ENCODE results near the gene NEO1.
A peak's percentile ranks its signal among the peaks of the same experiment; 100 is the strongest.

Gene NEO1

DNA sequence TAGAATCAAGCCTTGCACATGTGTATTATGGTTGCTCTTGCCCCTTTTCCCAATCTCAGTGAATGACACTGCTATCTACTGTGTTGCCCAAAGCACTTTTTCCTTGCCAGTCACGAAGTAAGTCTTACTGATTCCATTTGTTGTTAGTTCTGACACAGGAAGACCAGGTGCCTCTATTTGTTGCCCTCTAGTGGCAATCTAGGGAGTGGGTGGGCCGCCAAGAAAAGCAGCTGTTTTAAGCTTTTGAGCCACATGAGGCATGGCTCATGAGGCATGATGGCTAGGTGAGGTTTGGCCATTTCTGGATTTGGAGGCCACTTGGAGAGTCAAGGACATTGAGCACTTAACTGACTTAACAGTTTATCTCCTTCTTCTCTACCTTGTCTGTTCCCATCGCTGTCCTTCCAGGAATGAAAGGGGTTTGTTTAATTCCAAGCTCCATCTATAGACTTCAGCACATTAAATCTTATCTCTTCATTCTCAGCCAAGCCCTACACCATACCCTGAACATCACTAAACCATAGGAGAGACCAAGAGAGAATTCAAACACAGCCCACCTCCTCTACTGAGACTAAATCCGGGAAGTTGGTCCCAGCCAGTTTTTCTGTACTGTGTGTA lies 213.4 kb downstream of the NEO1 start:
- TF ChIP-seq, protein P1, sequence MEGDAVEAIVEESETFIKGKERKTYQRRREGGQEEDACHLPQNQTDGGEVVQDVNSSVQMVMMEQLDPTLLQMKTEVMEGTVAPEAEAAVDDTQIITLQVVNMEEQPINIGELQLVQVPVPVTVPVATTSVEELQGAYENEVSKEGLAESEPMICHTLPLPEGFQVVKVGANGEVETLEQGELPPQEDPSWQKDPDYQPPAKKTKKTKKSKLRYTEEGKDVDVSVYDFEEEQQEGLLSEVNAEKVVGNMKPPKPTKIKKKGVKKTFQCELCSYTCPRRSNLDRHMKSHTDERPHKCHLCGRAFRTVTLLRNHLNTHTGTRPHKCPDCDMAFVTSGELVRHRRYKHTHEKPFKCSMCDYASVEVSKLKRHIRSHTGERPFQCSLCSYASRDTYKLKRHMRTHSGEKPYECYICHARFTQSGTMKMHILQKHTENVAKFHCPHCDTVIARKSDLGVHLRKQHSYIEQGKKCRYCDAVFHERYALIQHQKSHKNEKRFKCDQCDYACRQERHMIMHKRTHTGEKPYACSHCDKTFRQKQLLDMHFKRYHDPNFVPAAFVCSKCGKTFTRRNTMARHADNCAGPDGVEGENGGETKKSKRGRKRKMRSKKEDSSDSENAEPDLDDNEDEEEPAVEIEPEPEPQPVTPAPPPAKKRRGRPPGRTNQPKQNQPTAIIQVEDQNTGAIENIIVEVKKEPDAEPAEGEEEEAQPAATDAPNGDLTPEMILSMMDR (IDR thresholded peaks at IDR 0.05; ENCODE audit: control insufficient read depth, extremely low read depth, insufficient read depth): peak; percentile 77
- H3K4me3 ChIP-seq (ENCODE audit: low read depth, low read length): no peak overlapping the region
- peak; percentile 18 for DNase-seq (ENCODE audit: low read depth)

DNA sequence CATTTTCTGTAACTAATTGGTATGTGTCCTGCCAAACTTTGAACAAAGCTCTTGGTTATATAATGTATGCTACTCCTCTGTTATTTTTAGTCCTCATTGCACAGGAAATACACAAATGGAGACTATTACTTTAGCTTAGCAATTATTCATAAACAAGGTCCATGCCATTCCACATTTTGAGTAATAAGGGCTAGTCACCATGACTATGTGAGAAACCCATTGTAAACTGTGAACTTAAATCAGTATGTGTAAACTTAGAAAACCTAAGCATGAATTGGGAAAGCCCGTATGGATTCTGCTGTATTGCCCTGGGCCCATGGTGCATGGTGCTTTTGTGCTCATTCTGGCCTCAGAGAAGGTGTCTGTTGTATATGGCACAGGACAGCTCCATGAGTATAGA lies 216.2 kb downstream of the NEO1 start:
- H3K4me3 ChIP-seq (ENCODE audit: low read depth, low read length): no peak overlapping the region
- DNase-seq (ENCODE audit: low read depth): no peak
- TF ChIP-seq, protein P1 (IDR thresholded peaks at IDR 0.05; ENCODE audit: control insufficient read depth, extremely low read depth, insufficient read depth): no peak

DNA sequence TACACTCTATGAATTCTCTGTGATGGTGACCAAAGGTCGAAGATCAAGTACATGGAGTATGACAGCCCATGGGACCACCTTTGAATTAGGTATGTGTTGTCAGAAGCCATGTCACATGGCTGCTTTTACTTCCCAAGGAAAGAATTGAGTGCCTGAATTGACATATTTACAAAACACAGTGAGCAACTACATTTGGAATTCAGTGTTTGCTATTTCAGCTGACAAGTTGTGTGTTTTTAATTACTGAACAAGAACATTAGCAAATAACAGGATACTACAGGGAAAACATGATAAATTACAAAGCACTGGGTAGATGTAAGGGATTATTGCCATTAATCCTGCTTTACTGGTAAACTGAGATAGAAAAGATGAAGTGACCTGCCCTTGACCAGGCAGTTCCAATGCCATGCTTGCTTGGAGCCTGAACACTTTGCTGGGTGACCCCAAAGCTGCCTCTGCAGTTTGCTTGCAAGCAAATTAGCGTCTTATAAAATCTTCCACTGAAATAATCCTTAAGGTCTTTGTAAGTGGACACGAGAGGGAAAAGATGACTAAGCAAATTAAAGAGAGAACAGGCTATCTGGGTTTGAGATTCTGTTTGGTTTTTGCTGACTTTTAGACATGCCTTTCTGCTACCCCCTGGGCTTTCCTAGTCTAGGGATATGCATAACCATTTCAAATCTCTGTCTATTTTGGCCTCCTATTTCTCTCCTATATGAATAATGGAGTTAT lies 218.3 kb downstream of the NEO1 start:
- H3K4me3 ChIP-seq (ENCODE audit: low read depth, low read length): no peak overlapping the region
- no peak for DNase-seq (ENCODE audit: low read depth)
- TF ChIP-seq, protein P1 (IDR thresholded peaks at IDR 0.05; ENCODE audit: control insufficient read depth, extremely low read depth, insufficient read depth): no peak

DNA sequence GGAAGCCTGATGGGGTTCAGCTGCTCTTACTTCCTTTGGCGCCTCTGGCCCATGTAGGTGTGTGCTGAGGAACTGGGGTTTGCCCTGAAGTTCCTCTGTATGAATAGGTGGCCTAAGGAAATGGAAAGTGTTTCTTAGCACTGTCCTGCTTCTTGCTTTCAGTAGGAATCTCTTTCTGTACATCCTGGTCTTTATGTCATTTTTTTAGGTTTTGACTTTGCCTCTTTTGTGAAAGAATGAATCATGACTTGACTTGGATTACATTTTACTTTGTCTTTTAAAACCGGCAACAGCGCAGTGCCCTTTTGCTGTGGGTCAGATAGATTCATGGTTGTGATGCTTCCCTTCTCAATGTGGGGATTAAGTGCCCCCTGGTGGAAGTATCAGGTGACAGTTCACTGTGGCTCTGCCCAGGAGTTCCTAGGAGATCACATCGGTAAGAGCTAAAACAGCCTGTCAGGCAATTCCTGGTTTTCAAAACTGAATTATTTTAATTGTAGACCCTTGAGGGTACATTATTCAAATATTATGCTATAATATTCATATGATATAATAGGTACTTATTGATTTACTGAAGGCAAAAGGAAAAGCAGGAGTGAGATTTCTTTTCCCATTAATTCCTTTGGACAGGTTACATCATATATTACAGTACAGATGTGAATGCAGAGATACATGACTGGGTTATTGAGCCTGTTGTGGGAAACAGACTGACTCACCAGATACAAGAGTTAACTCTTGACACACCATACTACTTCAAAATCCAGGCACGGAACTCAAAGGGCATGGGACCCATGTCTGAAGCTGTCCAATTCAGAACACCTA lies 221.1 kb downstream of the NEO1 start:
- TF ChIP-seq, protein P1 (IDR thresholded peaks at IDR 0.05; ENCODE audit: control insufficient read depth, extremely low read depth, insufficient read depth): peak; percentile 74
- peak; percentile 13 for DNase-seq (ENCODE audit: low read depth)
- no peak overlapping the region for H3K4me3 ChIP-seq (ENCODE audit: low read depth, low read length)

DNA sequence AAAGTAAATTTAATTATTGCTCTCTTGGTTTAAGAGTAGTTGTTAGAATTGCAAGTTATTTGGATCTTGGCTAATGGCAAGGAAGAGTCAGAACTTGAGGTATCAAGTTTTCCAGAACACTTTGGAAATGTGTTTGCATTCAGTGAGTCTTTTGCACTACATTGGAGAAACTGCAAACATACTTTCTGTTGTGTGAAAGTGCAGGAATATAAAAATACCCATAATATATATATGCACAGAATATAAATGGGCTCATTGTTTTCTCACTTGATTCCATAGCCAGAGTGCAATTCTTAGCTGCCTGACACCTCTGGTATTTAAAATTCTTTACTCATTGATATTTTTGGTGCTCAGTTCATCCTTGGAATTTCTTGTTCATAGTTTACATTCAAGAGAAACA lies 223.6 kb downstream of the NEO1 start:
- no peak overlapping the region for H3K4me3 ChIP-seq (ENCODE audit: low read depth, low read length)
- TF ChIP-seq, protein P1 (IDR thresholded peaks at IDR 0.05; ENCODE audit: control insufficient read depth, extremely low read depth, insufficient read depth): no peak
- no peak for DNase-seq (ENCODE audit: low read depth)

DNA sequence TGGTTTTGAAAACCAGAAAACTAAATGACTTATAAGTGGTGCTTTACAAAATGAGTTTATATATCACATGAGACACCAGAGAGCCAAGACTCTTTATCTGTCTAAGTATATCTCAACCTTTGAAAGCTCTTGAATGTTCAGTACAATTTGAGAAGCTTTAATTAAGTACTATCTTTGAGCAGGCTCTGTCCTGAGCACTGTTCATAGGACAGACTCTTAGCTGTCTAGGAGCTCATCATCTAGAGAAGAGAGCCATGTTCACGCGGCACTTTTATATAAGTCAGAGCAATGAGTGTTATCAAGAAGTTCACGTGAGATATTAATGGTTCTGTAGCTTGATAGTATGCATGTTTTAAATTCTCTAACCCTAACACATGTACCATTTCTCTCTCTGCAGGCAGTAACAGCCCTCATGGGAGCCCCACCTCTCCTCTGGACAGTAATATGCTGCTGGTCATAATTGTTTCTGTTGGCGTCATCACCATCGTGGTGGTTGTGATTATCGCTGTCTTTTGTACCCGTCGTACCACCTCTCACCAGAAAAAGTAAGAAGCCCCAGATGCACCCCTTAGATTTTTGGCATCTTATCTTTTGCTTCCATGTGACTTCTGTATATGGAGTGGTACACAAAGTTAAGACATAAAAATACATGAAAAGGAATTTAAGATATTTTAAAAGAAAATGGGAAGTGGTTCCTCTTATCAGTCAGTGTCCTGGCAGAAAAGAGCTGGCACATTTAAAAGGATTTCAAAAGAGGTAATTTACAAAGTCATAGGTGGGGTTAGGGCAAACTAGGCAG lies 230.5 kb downstream of the NEO1 start:
- DNase-seq (ENCODE audit: low read depth): no peak
- no peak overlapping the region for H3K4me3 ChIP-seq (ENCODE audit: low read depth, low read length)
- TF ChIP-seq, protein P1 (IDR thresholded peaks at IDR 0.05; ENCODE audit: control insufficient read depth, extremely low read depth, insufficient read depth): no peak

Data from LNCaP clone FGC (cell line).